GM23338 (cell line): Measurements from ENCODE around the gene ECHDC1.

Source experiments
- REST ChIP-seq: IDR thresholded peaks from one replicate; pipeline ENCODE4 v1.6.1; 2018; ENCODE audit warnings: antibody characterized with exemption; ENCODE audit not compliant: unreplicated experiment
- TF ChIP-seq, protein P1 (sequence below), 2 experiments: fragments of 200-600 bp in 1 of 2; sonication (generic) in 1 of 2; conservative IDR thresholded peaks; 2 replicates each; pipeline versions ENCODE4 v1.5.1 to v1.6.1; 2016 to 2017; ENCODE audit warnings: antibody characterized with exemption in 2 of 2, low read depth in 2 of 2, mild to moderate bottlenecking in 2 of 2, moderate library complexity in 1 of 2

DNA sequence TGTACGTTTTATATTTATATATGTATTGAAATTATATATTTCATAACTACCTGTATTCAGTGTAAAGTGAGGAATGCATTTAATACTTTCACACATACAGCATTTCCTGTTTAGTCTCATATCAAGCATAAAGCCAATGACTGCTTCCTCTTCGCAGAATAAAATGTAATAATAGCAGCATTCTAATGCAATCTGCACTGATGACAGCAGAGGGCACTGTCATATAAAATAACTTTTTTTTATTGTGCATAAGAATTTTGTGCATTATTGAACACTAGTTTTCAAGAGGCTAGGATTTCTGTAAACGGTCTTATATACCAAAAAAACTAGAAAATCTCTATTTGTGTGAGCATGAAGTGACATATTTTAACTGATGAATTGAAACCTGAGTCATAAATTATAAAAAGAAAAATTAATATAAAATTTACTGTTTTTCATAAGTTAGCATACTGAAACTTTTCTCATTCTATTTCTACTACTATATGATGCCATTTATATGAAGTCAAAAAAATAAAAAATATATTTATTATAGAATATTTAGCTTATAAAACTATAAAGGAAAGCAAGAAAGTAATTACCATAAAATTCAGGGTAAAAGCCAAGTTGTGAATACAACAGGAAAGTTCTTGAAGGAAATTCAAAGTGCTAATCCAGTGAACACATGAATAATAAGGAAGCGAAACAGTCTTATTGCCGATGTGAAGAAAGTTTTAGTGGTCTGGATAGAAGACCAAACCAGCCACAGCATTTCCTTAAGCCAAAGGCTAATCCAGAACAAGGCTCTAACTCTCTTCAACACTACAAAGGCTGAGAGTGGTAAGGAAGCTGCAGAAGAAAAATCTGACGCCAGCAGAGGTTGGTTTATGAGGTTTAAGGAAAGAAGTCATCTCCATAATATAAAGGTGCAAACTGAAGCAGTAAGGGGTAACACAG, 40.4 kb downstream of the ECHDC1 start:
- TF ChIP-seq, protein P1, sequence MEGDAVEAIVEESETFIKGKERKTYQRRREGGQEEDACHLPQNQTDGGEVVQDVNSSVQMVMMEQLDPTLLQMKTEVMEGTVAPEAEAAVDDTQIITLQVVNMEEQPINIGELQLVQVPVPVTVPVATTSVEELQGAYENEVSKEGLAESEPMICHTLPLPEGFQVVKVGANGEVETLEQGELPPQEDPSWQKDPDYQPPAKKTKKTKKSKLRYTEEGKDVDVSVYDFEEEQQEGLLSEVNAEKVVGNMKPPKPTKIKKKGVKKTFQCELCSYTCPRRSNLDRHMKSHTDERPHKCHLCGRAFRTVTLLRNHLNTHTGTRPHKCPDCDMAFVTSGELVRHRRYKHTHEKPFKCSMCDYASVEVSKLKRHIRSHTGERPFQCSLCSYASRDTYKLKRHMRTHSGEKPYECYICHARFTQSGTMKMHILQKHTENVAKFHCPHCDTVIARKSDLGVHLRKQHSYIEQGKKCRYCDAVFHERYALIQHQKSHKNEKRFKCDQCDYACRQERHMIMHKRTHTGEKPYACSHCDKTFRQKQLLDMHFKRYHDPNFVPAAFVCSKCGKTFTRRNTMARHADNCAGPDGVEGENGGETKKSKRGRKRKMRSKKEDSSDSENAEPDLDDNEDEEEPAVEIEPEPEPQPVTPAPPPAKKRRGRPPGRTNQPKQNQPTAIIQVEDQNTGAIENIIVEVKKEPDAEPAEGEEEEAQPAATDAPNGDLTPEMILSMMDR (conservative IDR thresholded peaks at IDR 0.05; ENCODE audit: low read depth in 2 of 2): peak; percentile 58 to 76
- no peak for TF ChIP-seq REST
